Thoracic aorta (tissue), 2 donors: ENCODE results near the gene SIRPG. TPM values are rescaled to one million over a fixed set of nuclear protein-coding genes. Genes with fewer than 3 reads are reported as not detected.

Experiments used
- ATAC-seq: fragments of 150-250 bp; one replicate; pipeline ENCODE4 v1.8.0; 2017; ENCODE audit warnings: low read depth; ENCODE audit not compliant: insufficient number of reproducible peaks, low FRiP score
- DNase-seq: peaks from one replicate; pipeline ENCODE4 v3.0.0-alpha.2; 2020; ENCODE audit warnings: low spot score
- H3K27ac ChIP-seq, 2 donors: fragments of 200-600 bp; sonication (generic); 1 replicate in 1 of 2; 2 replicates in 1 of 2; pipeline ENCODE4 v1.5.1; 2016; ENCODE audit warnings: mild to moderate bottlenecking in 2 of 2, moderate library complexity in 2 of 2
- H3K27me3 ChIP-seq: fragments of 200-600 bp; sonication (generic); replicated peaks from 2 replicates; pipeline ENCODE4 v1.6.0; 2016; ENCODE audit warnings: mild to moderate bottlenecking; ENCODE audit not compliant: insufficient read depth
- H3K36me3 ChIP-seq: fragments of 200-600 bp; sonication (generic); one replicate; pipeline ENCODE4 v1.5.1; 2016
- H3K4me1 ChIP-seq, 2 donors: fragments of 200-600 bp; sonication (generic); 1 replicate in 1 of 2; 2 replicates in 1 of 2; pipeline versions ENCODE4 v1.5.1 to v1.6.0; 2016; ENCODE audit warnings: low read depth in 2 of 2, mild to moderate bottlenecking in 1 of 2; ENCODE audit not compliant: control insufficient read depth in 1 of 2
- H3K4me3 ChIP-seq: fragments of 200-600 bp; sonication (generic); 2 replicates; pipeline ENCODE4 v1.5.1; 2016; ENCODE audit warnings: mild to moderate bottlenecking
- H3K9me3 ChIP-seq: fragments of 200-600 bp; sonication (generic); 2 replicates; pipeline ENCODE4 v1.5.1; 2016
- CTCF ChIP-seq: fragments of 200-600 bp; sonication (generic); IDR thresholded peaks from one replicate; pipeline ENCODE4 v1.5.1; 2019; ENCODE audit warnings: antibody characterized with exemption
- total RNA-seq, 2 donors: library from RNA; depleted of rRNA; stranded (reverse); fragments of >200 nt; gene quantifications; one replicate each; pipeline versions ENCODE4 v1.1.0 to v1.2.3, GENCODE V29; 2016

Gene SIRPG
- total RNA-seq, 2 donors from 2014 or later, result 3.8 TPM; not detected in 1

- no peak overlapping the region for H3K27ac ChIP-seq
- ATAC-seq, result no peak
- no peaks in the 10 kb centered on the region for H3K27me3 ChIP-seq
- H3K4me3 ChIP-seq, result no peak overlapping the region
- no peak for DNase-seq
- no peaks in the 10 kb centered on the region for H3K36me3 ChIP-seq
- no peaks in the 10 kb centered on the region for H3K9me3 ChIP-seq
- H3K4me1 ChIP-seq, result no peaks in the 10 kb centered on the region
- TF ChIP-seq CTCF, result no peak
These were observed 68.8 kb downstream of the SIRPG start for GRCh38 chr20:1588533-1589460.

DNA sequence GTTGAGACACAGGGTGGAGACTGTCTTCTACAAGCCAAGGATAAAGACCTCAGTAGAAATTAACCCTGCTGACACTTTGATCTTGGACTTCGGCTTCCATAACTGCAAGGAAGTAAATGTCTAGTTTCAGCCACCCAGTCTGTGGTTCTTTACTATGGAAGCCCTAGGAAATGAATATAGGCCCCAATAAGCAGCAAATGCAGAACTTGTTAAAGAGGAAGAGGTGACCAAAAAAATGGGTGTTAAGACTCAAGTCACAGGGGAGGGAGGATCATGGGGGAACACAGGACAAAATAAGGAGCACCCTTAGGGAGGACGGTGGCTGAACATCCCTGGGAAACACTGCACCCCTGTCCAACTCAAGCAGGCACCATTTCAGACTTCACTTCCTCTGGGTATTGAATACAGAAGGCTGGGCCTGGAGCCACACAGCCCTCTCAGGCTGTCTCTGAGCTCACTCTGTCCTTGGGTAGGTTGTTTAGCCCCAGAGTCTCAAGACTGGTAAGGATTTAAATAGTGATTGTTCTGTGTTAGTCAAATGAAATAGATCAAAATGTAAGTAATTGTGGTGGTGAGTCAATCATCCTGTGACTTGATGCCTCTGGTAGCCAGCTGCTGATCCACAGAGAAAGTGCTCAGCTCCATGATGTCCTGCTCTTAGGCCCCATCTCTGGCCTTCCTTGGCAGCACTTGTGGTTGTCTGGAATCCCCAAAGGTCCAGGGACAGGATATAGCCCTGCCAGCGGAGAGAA is 69.6 kb downstream of the SIRPG start:
- ATAC-seq (no peak), DNase-seq (no peak)
- Histone ChIP-seq H3K36me3 (no peaks in the 10 kb centered on the region), H3K4me1 (no peaks in the 10 kb centered on the region), H3K27me3 (no peaks in the 10 kb centered on the region), H3K9me3 (no peaks in the 10 kb centered on the region), H3K27ac (no peak overlapping the region), H3K4me3 (no peak overlapping the region)
- no peak for TF ChIP-seq CTCF

GRCh38 chr20:1579488-1579887 is 78.1 kb downstream of the SIRPG start:
- H3K27me3 ChIP-seq, result no peaks in the 10 kb centered on the region
- no peaks in the 10 kb centered on the region for H3K36me3 ChIP-seq
- ATAC-seq (no peak), DNase-seq (no peak)
- no peaks in the 10 kb centered on the region for H3K4me1 ChIP-seq
- H3K27ac ChIP-seq, result no peak overlapping the region
- no peak overlapping the region for H3K4me3 ChIP-seq
- no peaks in the 10 kb centered on the region for H3K9me3 ChIP-seq
- no peak for TF ChIP-seq CTCF

Other genes starting within 250 kb of the SIRPG start
- gene NSFL1C, start 190.9 kb downstream of the SIRPG start, total RNA-seq, result 10 to 100 TPM; 26.9 to 49.7 TPM
- gene SIRPB2, start 166.4 kb downstream of the SIRPG start, total RNA-seq, result 10 to 100 TPM; 11.0 to 29.8 TPM
- gene SIRPD, start 100.1 kb downstream of the SIRPG start, total RNA-seq, result not detected
- 1 to 10 TPM; 1.4 to 8.5 TPM for gene SIRPB1, start 37.8 kb downstream of the SIRPG start, total RNA-seq
- gene SIRPA, start 237.6 kb upstream of the SIRPG start, total RNA-seq, result 10 to 100 TPM; 29.5 to 62.9 TPM